Measurements from ENCODE around the gene SWI5.
"Not testable (repeated sequence)": the region's sequence is repeated elsewhere in the genome, so short reads cannot be mapped to it uniquely, and the experiment has no call there.

Gene SWI5

GRCh38 chr9:128276008-128276573, at the start of gene SWI5:
Gene SWI5 (plus strand): TSS chr9:128276276.
- H3K27me3 Mint-ChIP-seq (ENCODE audit: low read depth), result peaks cover 4% of the 10 kb centered on the region
- H3K4me1 Mint-ChIP-seq, result peaks cover 40% of the 10 kb centered on the region
- TF ChIP-seq, protein P1, sequence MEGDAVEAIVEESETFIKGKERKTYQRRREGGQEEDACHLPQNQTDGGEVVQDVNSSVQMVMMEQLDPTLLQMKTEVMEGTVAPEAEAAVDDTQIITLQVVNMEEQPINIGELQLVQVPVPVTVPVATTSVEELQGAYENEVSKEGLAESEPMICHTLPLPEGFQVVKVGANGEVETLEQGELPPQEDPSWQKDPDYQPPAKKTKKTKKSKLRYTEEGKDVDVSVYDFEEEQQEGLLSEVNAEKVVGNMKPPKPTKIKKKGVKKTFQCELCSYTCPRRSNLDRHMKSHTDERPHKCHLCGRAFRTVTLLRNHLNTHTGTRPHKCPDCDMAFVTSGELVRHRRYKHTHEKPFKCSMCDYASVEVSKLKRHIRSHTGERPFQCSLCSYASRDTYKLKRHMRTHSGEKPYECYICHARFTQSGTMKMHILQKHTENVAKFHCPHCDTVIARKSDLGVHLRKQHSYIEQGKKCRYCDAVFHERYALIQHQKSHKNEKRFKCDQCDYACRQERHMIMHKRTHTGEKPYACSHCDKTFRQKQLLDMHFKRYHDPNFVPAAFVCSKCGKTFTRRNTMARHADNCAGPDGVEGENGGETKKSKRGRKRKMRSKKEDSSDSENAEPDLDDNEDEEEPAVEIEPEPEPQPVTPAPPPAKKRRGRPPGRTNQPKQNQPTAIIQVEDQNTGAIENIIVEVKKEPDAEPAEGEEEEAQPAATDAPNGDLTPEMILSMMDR (IDR thresholded peaks at IDR 0.05; ENCODE audit: unreplicated experiment in 3 of 3), result no peak
- peak within 1 kb of the TSS; percentile 96 to 98 (median 98) for H3K4me3 Mint-ChIP-seq
- H3K27ac Mint-ChIP-seq, result peak within 1 kb of the TSS; percentile 92 to 97 (median 96)
- H3K9me3 Mint-ChIP-seq, result no peaks in the 10 kb centered on the region
- H3K36me3 Mint-ChIP-seq (ENCODE audit: low read depth), result peaks cover 17% of the 10 kb centered on the region

GRCh38 chr9:128226412-128226801, 49.7 kb upstream of the SWI5 start:
- Mint-ChIP-seq H3K36me3 (ENCODE audit: low read depth) (peaks cover 39% of the 10 kb centered on the region), H3K4me3 (no peak overlapping the region), H3K9me3 (no peaks in the 10 kb centered on the region), H3K4me1 (no peaks in the 10 kb centered on the region), H3K27ac (no peak overlapping the region), H3K27me3 (ENCODE audit: low read depth) (no peaks in the 10 kb centered on the region)
- TF ChIP-seq, protein P1 (IDR thresholded peaks at IDR 0.05; ENCODE audit: unreplicated experiment in 3 of 3), result no peak

DNA sequence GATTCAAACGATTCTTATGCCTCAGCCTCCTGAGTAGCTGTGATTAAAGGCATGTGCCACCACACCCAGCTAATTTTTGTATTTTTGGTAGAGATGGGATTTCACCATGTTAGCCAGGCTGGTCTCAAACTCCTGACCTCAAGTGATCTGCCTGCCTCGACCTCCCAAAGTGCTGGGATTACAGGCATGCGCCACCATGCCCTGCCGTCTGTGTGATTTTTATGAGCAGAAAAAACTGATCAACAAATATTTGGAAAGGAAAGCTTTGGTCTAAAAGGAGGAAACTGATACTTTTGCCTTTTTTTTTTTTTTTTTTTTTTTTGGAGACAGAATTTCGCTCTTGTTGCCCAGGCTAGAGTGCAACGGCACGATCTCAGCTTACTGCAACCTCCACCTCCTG, 45.2 kb upstream of the SWI5 start:
- not testable (repeated sequence) for H3K9me3 Mint-ChIP-seq; H3K4me1 Mint-ChIP-seq; H3K27me3 Mint-ChIP-seq (ENCODE audit: low read depth); H3K4me3 Mint-ChIP-seq; H3K27ac Mint-ChIP-seq
- peaks cover 15% of the 10 kb centered on the region for H3K36me3 Mint-ChIP-seq (ENCODE audit: low read depth)

- TF ChIP-seq, protein P1 (IDR thresholded peaks at IDR 0.05; ENCODE audit: unreplicated experiment in 3 of 3), result no peak
Measured at GRCh38 chr9:128231638-128232527, 44.2 kb upstream of the SWI5 start.

GRCh38 chr9:128232528-128233428, 43.3 kb upstream of the SWI5 start:
- Mint-ChIP-seq H3K36me3 (ENCODE audit: low read depth) (peaks cover 21% of the 10 kb centered on the region), H3K27ac (no peak overlapping the region), H3K4me1 (no peaks in the 10 kb centered on the region), H3K27me3 (ENCODE audit: low read depth) (no peaks in the 10 kb centered on the region), H3K4me3 (no peak overlapping the region), H3K9me3 (no peaks in the 10 kb centered on the region)
- TF ChIP-seq, protein P1 (IDR thresholded peaks at IDR 0.05; ENCODE audit: unreplicated experiment in 3 of 3), result no peak

More at GRCh38 chr9:128231638-128232527, 44.2 kb upstream of the SWI5 start:
- Mint-ChIP-seq H3K4me3 (no peak overlapping the region), H3K4me1 (no peaks in the 10 kb centered on the region), H3K27ac (no peak overlapping the region), H3K36me3 (ENCODE audit: low read depth) (peaks cover 18% of the 10 kb centered on the region), H3K27me3 (ENCODE audit: low read depth) (no peaks in the 10 kb centered on the region), H3K9me3 (no peaks in the 10 kb centered on the region)
